Dendritic cell treated with granulocyte-macrophage colony-stimulating factor and Interleukin-4, amounts not matched to agents 40 ng/mL and 50 ng/mL, for 4 days (primary cell): ENCODE data around the gene NXN.
"Not testable (repeated sequence)": the region's sequence is repeated elsewhere in the genome, so short reads cannot be mapped to it uniquely, and the experiment has no call there.

Source experiments
- H3K27ac Mint-ChIP-seq: one replicate; pipeline ENCODE4 v1.8.0; 2022; ENCODE audit warnings: mild to moderate bottlenecking, mixed read lengths
- H3K27me3 Mint-ChIP-seq: one replicate; pipeline ENCODE4 v1.8.0; 2022; ENCODE audit warnings: mild to moderate bottlenecking, mixed read lengths
- H3K36me3 Mint-ChIP-seq: one replicate; pipeline ENCODE4 v1.8.0; 2022; ENCODE audit warnings: low read depth, mixed read lengths
- H3K4me1 Mint-ChIP-seq: one replicate; pipeline ENCODE4 v1.8.0; 2022; ENCODE audit warnings: low read depth, mixed read lengths
- H3K4me3 Mint-ChIP-seq: one replicate; pipeline ENCODE4 v1.8.0; 2022; ENCODE audit warnings: mild to moderate bottlenecking, moderate library complexity, mixed read lengths
- H3K9me3 Mint-ChIP-seq: one replicate; pipeline ENCODE4 v1.8.0; 2022; ENCODE audit warnings: mixed read lengths
- intact Hi-C: fragments of 100-400 bp; cut with micrococcal nuclease; formaldehyde crosslinking; loops from one replicate; pipeline ENCODE4 v1.15.0; 2022

NXN gene

DNA sequence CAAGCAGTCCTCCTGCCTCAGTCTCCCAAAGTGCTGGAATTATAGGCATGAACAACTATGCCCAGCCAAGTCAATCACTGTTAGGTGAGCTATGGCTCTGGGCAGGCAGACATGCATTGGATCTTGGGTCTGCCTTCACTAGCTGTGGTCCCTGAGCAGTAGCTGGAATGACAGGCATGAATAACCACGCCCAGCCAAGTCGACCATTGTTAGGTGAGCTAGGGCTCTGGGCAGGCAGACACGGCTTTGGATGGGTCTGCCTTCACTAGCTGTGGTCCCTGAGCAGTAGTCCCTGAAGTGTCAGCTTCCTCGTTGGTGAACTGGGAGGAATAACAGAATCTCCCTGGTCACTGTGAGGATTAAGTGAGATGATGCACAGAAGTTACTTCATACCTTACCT, 191.0 kb downstream of the NXN start:
- no peaks in the 10 kb centered on the region for H3K27me3 Mint-ChIP-seq
- H3K4me1 Mint-ChIP-seq = no peaks in the 10 kb centered on the region
- intact Hi-C loops = no loop called here
- H3K9me3 Mint-ChIP-seq = no peaks in the 10 kb centered on the region
- H3K27ac Mint-ChIP-seq = no peak overlapping the region
- H3K36me3 Mint-ChIP-seq = peaks cover 86% of the 10 kb centered on the region
- no peak overlapping the region for H3K4me3 Mint-ChIP-seq

DNA sequence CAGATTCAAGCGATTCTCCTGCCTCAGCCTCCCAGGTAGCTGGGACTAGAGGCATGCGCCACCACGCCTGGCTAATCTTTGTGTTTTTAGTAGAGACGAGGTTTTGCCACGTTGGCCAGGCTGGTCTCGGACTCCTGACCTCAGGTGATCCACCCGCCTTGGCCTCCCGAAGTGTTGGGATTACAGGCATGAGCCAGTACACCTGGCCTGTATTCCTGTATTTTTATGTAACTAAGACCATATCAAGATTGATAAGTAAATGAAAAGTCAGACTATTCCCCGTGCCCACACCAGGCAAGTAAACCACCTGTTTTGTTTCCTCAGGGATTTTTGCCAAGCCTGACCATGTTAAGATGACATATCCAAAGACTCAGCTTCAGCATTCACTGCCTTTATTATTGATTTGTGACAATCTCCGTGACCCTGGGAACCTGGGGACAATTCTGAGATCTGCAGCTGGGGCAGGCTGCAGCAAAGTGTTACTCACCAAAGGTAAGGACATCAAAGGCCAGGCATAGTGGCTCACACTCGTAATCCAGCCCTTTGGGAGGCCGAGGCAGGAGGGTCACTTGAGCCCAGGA, 191.8 kb downstream of the NXN start:
- H3K27me3 Mint-ChIP-seq = no peaks in the 10 kb centered on the region
- H3K36me3 Mint-ChIP-seq = peaks cover 80% of the 10 kb centered on the region
- H3K4me1 Mint-ChIP-seq = peaks cover 7% of the 10 kb centered on the region
- no peak overlapping the region for H3K27ac Mint-ChIP-seq
- intact Hi-C loops = no loop called here
- no peaks in the 10 kb centered on the region for H3K9me3 Mint-ChIP-seq
- H3K4me3 Mint-ChIP-seq = no peak overlapping the region

DNA sequence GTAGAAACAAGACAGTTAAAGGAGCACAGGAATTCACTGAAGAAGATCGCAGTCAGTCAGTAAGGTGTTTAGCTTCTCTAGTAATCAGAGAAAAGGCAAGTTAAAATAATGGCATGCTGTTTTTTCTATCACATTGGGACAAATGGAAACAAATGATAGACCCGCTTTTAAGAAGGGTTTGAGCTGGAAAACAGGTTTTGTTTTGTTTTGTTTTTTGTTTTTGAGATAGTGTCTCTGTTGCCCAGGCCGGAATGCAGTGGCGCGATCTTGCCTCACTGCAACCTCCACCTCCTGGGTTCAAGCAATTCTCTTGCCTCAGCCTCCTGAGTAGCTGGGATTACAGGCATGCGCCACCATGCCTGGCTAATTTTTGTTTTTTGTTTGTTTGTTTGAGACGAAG, 193.7 kb downstream of the NXN start:
- peaks cover 73% of the 10 kb centered on the region for H3K36me3 Mint-ChIP-seq
- H3K9me3 Mint-ChIP-seq, H3K4me3 Mint-ChIP-seq, H3K27ac Mint-ChIP-seq, H3K27me3 Mint-ChIP-seq, intact Hi-C loops: not testable (repeated sequence)
- peaks cover 17% of the 10 kb centered on the region for H3K4me1 Mint-ChIP-seq

DNA sequence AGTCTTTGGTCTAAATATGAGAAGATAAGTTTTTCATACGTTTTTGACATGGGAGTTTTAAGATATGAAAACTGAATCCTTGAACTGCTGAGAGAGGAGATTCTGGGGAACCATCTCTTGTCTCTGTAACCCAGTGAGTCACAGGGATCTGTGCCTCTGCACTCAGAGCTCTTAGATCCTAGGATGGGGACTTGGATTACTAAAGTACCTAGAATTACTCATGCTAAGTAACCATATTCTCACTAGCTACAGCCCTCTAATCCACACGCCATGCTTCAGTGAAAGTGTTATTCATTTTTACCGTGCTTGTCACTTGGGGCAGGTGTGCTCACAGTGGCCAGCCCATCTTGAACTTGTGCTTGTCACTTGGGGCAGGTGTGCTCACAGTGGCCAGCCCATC, 195.4 kb downstream of the NXN start:
- Mint-ChIP-seq H3K4me1 (peaks cover 23% of the 10 kb centered on the region), H3K27me3 (no peaks in the 10 kb centered on the region), H3K27ac (no peak overlapping the region), H3K36me3 (peaks cover 67% of the 10 kb centered on the region), H3K4me3 (no peak overlapping the region), H3K9me3 (no peaks in the 10 kb centered on the region)
- intact Hi-C loops = loop anchor here (5.0 kb wide), 1 partner anchor 213 kb away; the partner anchor contains the start of gene TIMM22

DNA sequence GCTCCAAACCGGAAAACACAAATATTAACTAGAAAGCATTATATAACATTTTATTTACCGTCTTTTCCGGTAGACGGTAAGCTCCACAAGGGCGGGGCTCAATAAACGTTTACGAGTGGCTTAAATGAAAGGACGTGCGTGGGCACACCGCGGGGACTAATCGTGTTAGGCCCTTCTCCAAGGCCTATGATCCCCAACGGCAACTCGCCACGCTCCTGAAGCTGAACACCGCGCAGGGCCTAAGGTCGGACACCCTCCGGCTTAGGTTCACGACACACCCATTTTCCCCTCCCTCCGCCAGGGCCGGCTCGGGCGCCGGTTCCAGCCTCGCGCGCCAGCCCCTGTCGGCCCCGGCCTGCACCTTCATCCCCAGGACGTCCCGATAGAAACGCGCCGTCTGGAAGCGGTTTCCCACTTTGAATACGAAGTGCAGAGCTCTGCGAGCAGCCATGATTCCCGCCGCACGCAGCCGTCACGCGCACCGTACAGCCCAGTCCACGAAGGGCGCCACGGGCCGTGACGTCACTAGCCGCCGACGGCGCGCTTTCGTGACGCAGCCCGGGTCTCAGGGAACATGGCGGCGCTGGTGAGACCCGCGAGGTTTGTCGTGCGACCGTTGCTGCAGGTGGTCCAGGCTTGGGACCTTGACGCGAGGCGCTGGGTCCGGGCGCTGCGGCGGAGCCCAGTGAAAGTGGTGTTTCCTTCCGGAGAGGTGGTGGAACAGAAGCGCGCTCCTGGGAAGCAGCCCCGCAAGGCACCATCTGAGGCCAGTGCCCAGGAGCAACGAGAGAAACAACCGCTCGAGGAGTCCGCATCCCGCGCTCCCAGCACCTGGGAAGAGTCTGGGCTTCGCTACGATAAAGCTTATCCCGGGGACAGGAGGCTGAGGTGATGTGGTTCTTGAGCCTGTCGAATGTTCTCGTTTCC, 197.5 kb downstream of the NXN start, which contains the start of the genes GLOD4 and MRM3:
Gene GLOD4, minus strand, starts transcription at position 476 of the 927 bp plus-strand sequence. Its CDS starts 25 bp downstream, at position 451.
Gene MRM3, plus strand, starts transcription at position 549 of the 927 bp plus-strand sequence. Its CDS starts 26 bp downstream, at position 575.
- Mint-ChIP-seq H3K36me3 (peaks cover 66% of the 10 kb centered on the region), H3K27me3 (no peaks in the 10 kb centered on the region)

DNA sequence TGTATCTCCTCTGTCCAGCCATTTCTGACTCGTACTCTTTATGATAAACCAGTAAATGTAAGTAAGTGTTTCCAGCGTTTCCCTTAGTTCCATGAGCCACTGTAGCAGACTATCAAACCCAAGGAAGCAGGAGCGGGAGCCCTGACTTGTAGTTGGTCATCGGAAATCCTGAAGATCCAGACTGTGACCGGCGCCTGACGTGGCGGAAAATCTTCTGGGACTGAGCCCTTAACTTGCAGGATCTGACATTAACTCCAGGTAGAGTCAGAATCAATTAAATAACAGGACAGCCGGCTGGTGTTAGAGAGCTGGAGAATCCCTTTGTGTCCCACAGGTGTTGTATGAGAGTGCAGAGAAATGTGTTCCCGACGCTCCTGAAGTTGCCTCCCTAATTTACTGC, 201.5 kb downstream of the NXN start:
- Mint-ChIP-seq H3K27ac (no peak overlapping the region), H3K36me3 (peaks cover 84% of the 10 kb centered on the region), H3K4me3 (no peak overlapping the region), H3K27me3 (no peaks in the 10 kb centered on the region), H3K4me1 (peaks cover 26% of the 10 kb centered on the region), H3K9me3 (no peaks in the 10 kb centered on the region)
- intact Hi-C loops = no loop called here

More for the DNA sequence above, 197.5 kb downstream of the NXN start, which contains the start of the genes GLOD4 and MRM3:
- Mint-ChIP-seq H3K27ac (peak within 1 kb of the TSS; percentile 98), H3K4me1 (peaks cover 23% of the 10 kb centered on the region), H3K9me3 (no peaks in the 10 kb centered on the region), H3K4me3 (peak within 1 kb of the TSS; percentile 96)
- intact Hi-C loops = loop anchor here (5.0 kb wide), 1 partner anchor 215 kb away; the partner anchor contains the start of gene TIMM22

DNA sequence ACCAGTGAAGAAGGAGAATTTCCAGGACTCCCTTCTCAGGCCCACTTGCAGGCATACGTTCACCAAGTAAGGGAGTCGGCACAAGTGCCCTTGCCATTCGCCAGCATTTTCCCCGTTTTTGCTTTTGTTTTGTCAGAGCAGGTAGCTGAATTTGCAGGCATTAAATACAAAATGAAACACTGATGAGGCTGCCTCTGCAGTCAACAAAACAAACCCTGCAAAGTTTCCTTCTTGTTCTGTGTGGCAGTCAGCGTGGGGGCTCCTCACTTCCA, 205.3 kb downstream of the NXN start:
- peaks cover 93% of the 10 kb centered on the region for H3K36me3 Mint-ChIP-seq
- no peaks in the 10 kb centered on the region for H3K9me3 Mint-ChIP-seq
- H3K27me3 Mint-ChIP-seq = no peaks in the 10 kb centered on the region
- no peak overlapping the region for H3K27ac Mint-ChIP-seq
- H3K4me1 Mint-ChIP-seq = peaks cover 6% of the 10 kb centered on the region
- intact Hi-C loops = no loop called here
- H3K4me3 Mint-ChIP-seq = no peak overlapping the region

DNA sequence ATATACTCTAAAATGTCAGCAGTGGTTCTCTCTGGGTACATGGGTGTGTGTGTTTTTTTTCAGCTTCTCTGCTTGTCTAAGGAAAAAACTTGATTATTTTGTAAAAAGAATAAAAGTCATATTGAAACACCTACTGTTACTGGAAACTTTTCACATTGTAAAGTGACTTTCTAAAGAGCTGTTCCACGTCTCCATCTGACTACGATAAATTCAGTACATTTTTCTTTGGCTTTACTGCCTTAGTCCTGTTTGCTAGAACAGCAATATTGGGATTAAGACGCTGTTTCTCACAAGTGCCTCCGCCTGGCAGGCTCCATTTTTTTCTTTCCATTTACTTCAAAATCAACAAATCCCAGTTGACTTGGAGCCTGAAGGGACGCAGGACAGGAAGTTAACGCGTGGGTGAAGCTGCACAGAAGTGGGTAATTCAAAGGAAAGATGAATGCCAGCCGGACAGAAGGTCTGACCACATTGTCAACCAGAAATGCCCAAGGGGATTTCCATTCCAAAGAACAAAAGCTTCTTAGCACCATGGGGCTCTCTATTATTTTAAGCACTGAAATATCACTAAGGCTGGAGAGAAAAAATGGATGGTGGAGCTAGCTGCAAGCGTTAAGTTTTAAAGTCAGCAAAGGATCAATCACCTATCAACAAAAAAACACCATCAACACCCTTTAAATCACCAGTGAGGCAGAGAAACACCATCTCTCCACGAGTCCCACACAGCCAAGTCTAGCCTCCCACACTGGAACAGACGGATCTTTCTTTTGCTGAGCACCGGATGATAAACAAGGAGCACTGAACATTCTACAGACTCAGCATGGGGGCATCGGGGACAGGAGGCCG, 205.9 kb downstream of the NXN start:
- peaks cover 6% of the 10 kb centered on the region for H3K4me1 Mint-ChIP-seq
- H3K4me3 Mint-ChIP-seq = no peak overlapping the region
- H3K36me3 Mint-ChIP-seq = peaks cover 96% of the 10 kb centered on the region
- intact Hi-C loops = no loop called here
- H3K27ac Mint-ChIP-seq = no peak overlapping the region
- no peaks in the 10 kb centered on the region for H3K27me3 Mint-ChIP-seq
- no peaks in the 10 kb centered on the region for H3K9me3 Mint-ChIP-seq

DNA sequence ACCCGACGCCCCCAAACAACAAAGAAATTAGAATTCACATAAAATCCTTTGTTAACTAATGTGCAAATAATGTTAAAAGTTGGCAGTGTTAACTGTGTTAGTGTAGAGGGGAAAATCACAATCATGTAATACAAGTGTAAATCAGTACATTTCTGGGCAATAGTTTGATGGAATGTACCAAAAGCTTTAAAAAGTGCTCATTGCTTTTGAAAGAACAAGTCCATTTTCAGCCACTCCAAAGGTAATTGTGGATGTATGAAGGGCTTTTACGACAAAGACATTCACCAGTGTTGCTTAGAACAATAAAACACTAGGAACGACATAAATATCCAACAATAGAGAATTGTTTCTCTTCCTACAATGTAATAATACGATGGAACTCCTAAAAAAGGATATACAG, 206.6 kb downstream of the NXN start:
- Mint-ChIP-seq H3K36me3 (peaks cover 96% of the 10 kb centered on the region), H3K27me3 (no peaks in the 10 kb centered on the region), H3K4me1 (peaks cover 6% of the 10 kb centered on the region), H3K9me3 (no peaks in the 10 kb centered on the region), H3K4me3 (no peak overlapping the region), H3K27ac (no peak overlapping the region)
- intact Hi-C loops = no loop called here

DNA sequence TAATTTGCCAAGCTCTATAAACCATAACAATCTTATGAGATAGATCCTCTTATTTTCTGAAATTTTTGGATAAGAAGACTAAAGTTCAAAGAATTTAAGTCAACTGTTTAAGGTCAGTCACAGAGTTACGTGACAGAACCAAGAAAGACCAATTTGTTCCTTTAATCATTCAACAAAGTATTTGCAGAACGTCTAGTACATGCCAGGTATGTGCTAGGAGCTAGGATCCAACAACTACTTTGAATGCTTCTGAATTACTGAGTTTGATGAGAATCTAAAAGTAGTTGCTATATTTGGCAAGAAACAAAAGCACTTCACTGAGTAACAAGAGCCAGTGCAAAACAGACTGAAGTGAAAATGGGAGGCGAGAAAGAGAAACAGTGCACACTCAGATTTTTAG, 212.5 kb downstream of the NXN start:
- H3K4me3 Mint-ChIP-seq = no peak overlapping the region
- no peaks in the 10 kb centered on the region for H3K27me3 Mint-ChIP-seq
- intact Hi-C loops = no loop called here
- no peaks in the 10 kb centered on the region for H3K4me1 Mint-ChIP-seq
- no peaks in the 10 kb centered on the region for H3K9me3 Mint-ChIP-seq
- no peak overlapping the region for H3K27ac Mint-ChIP-seq
- H3K36me3 Mint-ChIP-seq = peaks cover 92% of the 10 kb centered on the region

DNA sequence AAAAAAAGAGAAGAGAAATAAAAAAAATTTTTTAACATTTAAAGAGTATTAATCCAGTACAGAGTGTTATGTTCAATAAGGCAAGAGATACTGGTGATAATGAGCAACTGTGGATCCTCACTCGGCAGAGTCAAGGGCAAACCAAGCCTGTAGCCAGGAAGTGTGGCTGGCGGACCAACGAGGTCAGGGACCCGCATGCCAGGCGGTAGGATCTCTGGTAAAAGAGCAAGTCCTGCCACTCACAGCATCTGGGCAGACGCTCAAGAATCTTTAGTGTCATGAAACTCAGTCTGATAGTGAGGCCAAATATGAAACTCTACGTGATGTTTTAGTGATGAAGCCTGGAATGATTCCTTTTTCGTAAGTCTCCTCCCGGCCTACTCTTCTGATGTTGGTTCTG, 219.2 kb downstream of the NXN start:
- intact Hi-C loops = no loop called here
- Mint-ChIP-seq H3K4me3 (no peak overlapping the region), H3K4me1 (no peaks in the 10 kb centered on the region), H3K27me3 (no peaks in the 10 kb centered on the region), H3K27ac (no peak overlapping the region), H3K36me3 (peaks cover 90% of the 10 kb centered on the region), H3K9me3 (no peaks in the 10 kb centered on the region)

DNA sequence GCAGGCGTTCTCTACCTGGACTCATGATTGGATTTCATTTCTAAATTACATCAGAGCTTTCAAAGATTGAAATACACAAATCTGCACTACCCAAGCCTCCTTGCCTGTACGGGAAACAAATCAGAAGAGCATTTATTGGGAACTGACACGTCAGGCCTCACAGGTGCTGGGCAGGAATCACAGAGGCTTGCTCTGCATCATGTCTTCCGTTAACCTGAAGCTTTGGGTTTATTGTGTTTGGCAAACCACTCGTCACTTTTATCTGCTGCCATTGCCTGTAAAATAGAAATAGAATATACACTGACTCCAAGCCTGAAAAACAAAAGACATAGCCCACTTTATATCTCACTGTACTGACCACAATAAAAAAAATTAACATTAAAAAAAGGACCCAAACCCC, 219.6 kb downstream of the NXN start:
- Mint-ChIP-seq H3K4me3 (no peak overlapping the region), H3K9me3 (no peaks in the 10 kb centered on the region), H3K4me1 (no peaks in the 10 kb centered on the region), H3K27ac (no peak overlapping the region), H3K36me3 (peaks cover 86% of the 10 kb centered on the region), H3K27me3 (no peaks in the 10 kb centered on the region)
- intact Hi-C loops = no loop called here

DNA sequence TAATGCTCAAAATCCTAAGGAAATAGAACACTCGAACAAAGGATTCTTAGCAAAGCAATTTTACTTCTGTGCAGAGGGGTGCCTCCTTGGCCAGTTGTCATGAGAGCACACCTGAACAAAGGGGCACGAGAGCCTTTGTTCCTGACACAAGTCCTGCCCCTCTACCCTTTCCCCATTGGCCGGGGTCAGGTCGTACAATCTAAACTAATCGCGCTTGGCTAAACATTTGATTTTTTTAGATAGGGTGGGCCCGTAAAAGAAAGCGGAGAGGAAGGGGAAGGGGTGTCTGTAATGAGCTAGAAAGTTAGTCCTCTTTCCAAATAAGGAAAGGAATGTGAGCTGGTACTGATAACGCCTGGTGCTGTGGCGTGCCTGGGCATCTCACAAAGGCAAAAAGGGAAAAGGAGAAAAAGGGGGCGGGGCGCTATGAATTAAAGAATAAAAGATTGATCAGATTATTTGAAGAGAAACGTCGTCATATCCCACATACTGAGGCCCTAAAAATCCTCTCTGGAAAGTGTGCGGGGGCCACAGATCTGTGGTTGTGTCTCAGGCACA, 223.5 kb downstream of the NXN start:
- intact Hi-C loops, H3K9me3 Mint-ChIP-seq, H3K27ac Mint-ChIP-seq, H3K4me3 Mint-ChIP-seq, H3K27me3 Mint-ChIP-seq: not testable (repeated sequence)
- Mint-ChIP-seq H3K4me1 (peaks cover 13% of the 10 kb centered on the region), H3K36me3 (peaks cover 53% of the 10 kb centered on the region)
